ENCODE data around the gene PHACTR4. TPM values are rescaled to one million over a fixed set of nuclear protein-coding genes. Genes with fewer than 3 reads are reported as not detected.
A peak's percentile ranks its signal among the peaks of the same experiment; 100 is the strongest.

PHACTR4 gene
- total and polyA plus RNA-seq, 9 of the 15 experiments (the other 6 are each of a cell fraction or from before 2014, with no cell fraction given) = 6.4 to 43.6 (median 14.2) TPM

DNA sequence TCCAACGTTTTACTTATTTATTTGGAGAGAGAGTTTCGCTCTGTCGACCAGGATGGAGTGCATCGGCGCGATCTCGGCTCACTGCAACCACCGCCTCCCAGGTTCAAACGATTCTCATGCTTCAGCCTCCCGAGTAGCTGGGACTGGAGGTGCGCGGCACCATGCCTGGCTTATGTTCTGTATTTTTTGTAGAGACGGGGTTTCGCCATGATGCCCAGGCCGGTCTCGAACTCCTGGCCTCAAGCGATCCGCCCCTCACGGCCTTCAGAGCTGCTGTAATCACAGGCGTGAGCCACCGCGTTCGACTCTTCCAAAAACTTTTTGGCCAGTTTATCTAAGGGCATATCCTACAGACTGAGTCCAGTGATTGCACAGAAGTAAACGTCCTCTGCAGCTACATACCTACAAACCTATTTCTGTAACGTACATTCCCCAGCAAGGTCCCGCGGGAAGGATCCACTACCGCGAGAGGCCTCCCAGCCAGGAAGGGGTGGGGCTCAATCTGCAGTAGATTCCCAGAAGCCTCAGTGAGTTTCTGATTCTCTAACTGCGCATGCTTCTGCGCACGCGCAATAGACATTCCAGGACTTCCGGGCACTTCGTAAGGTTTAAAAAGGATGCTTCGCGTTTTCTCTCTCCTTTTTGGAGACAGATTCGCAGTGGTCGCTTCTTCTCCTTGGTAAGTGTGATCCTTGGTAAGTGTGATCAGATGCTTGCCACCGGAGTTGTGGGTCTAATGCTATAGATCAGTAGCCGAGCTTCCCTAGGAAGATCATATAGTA, 136.1 kb downstream of the PHACTR4 start, which contains the start of gene RCC1 (continued):
- TF ChIP-seq, protein P1, sequence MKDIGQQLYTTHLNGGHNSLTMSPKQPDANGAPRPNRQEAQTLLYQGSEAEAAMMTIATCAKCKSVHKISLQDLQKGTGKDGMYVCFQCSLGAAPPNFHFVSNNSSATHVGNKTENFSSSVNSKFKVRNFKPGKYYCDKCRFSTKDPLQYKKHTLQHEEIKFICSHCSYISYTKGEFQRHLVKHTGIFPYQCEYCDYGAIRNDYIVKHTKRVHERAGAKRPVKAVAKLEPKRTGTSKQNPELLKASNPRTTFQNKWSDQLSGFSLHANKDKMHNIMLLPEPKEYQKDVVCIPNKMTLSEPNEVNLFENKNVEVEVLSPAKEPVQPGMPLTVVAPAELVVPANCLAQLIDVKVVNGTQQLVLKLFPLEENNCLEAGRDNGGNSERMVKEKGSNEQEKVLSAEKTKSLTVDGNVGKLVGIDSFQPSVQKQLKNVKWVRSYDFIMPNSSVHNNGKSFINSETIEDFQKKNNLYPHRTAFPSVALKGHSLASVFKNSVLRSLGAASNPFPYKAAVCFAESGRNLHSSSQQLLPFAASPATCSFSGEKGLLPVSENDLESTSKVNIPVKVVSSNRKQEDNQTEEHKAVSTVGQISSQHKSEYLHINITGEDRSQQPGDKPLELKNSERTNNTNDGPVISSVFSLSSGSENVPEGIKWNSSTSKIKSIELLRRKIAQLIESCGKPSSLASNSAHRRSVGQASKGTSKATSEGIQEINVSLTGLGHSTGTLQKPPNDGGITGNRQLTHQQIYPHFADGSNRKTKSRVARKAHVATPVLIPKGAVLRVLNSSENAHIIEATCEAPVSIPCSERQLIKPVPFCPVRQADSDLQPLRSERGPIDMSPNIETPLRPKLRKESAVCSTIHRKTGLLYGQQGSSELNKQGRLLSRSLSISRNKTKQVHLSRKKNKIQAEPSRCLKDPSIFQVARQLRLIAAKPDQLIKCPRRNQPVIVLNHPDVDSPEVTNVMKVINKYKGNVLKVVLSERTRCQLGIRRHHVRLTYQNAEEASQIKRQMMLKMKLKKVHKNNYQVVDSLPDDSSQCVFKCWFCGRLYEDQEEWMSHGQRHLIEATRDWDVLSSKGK (CRISPR knock-in tag; IDR thresholded peaks at IDR 0.05) = no peak
- TF ChIP-seq ZNF224 (CRISPR knock-in tag; IDR thresholded peaks at IDR 0.05) (peak; percentile 52; the same call in 1 of the 2 replicates), ZNF124 (CRISPR knock-in tag; IDR thresholded peaks at IDR 0.05) (no peak), ZFPM2 (CRISPR knock-in tag; IDR thresholded peaks at IDR 0.05) (no peak), PURB (CRISPR knock-in tag; IDR thresholded peaks at IDR 0.05; ENCODE audit: low read depth) (no peak), RNF2 (IDR thresholded peaks at IDR 0.05) (peak; percentile 69; the same call in 1 of the 2 replicates), ZNF174 (CRISPR knock-in tag; IDR thresholded peaks at IDR 0.05) (no peak), ZNF717 (CRISPR knock-in tag; IDR thresholded peaks at IDR 0.05) (no peak), TRIM28 (IDR thresholded peaks at IDR 0.05) (peak; percentile 79), RBM22 (IDR thresholded peaks at IDR 0.05; ENCODE audit: low read depth, low read length, poor library complexity, severe bottlenecking) (no peak), SREBF1 (IDR thresholded peaks at IDR 0.05; ENCODE audit: borderline replicate concordance, low read depth, low read length) (no peak), PTTG1 (tag; IDR thresholded peaks at IDR 0.05; ENCODE audit: low read depth) (no peak), SMARCC2 (IDR thresholded peaks at IDR 0.05; ENCODE audit: low read depth) (peak; percentile 64), CHD2 (IDR thresholded peaks at IDR 0.05; ENCODE audit: low read depth, low read length) (peak; percentile 100)
- TF ChIP-seq, protein P2, sequence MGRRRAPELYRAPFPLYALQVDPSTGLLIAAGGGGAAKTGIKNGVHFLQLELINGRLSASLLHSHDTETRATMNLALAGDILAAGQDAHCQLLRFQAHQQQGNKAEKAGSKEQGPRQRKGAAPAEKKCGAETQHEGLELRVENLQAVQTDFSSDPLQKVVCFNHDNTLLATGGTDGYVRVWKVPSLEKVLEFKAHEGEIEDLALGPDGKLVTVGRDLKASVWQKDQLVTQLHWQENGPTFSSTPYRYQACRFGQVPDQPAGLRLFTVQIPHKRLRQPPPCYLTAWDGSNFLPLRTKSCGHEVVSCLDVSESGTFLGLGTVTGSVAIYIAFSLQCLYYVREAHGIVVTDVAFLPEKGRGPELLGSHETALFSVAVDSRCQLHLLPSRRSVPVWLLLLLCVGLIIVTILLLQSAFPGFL (CRISPR knock-in tag; IDR thresholded peaks at IDR 0.05) = no peak
- TF ChIP-seq, protein P3, sequence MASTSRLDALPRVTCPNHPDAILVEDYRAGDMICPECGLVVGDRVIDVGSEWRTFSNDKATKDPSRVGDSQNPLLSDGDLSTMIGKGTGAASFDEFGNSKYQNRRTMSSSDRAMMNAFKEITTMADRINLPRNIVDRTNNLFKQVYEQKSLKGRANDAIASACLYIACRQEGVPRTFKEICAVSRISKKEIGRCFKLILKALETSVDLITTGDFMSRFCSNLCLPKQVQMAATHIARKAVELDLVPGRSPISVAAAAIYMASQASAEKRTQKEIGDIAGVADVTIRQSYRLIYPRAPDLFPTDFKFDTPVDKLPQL (IDR thresholded peaks at IDR 0.05; ENCODE audit: extremely low read depth, insufficient read length) = peak; percentile 99
- TF ChIP-seq, protein P4, sequence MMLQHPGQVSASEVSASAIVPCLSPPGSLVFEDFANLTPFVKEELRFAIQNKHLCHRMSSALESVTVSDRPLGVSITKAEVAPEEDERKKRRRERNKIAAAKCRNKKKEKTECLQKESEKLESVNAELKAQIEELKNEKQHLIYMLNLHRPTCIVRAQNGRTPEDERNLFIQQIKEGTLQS (IDR thresholded peaks at IDR 0.05) = peak; percentile 13; the same call in 1 of the 2 replicates
- TF ChIP-seq, protein P4 (CRISPR knock-in tag; conservative IDR thresholded peaks at IDR 0.05) = 0 out of 2 replicates have a peak, but pooled peaks have one; percentile 6
- TF ChIP-seq, protein P5, sequence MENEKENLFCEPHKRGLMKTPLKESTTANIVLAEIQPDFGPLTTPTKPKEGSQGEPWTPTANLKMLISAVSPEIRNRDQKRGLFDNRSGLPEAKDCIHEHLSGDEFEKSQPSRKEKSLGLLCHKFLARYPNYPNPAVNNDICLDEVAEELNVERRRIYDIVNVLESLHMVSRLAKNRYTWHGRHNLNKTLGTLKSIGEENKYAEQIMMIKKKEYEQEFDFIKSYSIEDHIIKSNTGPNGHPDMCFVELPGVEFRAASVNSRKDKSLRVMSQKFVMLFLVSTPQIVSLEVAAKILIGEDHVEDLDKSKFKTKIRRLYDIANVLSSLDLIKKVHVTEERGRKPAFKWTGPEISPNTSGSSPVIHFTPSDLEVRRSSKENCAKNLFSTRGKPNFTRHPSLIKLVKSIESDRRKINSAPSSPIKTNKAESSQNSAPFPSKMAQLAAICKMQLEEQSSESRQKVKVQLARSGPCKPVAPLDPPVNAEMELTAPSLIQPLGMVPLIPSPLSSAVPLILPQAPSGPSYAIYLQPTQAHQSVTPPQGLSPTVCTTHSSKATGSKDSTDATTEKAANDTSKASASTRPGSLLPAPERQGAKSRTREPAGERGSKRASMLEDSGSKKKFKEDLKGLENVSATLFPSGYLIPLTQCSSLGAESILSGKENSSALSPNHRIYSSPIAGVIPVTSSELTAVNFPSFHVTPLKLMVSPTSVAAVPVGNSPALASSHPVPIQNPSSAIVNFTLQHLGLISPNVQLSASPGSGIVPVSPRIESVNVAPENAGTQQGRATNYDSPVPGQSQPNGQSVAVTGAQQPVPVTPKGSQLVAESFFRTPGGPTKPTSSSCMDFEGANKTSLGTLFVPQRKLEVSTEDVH (IDR thresholded peaks at IDR 0.05; ENCODE audit: low read depth, partially characterized antibody) = peak; percentile 30

All from K562 (cell line).